ENCODE measurements around the gene MT1X.

The MT1X gene

GRCh38 chr16:56679078-56679730 lies 3.1 kb upstream of the MT1X start:
- DNase-seq (ENCODE audit: low read depth in 2 of 2): no peak

DNA sequence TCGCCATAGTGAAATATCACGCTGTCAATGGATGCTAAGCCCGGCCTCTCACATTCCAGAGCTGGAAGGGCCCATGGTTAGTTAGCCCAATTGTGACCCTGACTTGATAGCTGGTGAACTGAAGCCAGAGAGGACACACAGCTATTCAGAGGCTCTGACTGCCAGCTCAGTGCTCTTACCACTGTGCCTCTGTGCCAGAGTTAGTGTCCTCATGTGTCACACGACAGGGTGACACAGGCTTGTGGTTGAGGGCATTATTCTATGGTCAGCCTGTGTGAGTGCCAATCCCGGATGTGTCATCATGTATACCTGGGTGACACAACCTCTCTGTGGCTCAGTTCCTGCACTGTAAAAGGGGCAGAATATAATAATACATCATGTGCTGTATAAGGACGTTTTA lies 2.5 kb upstream of the MT1X start:
- DNase-seq (ENCODE audit: low read depth in 2 of 2): no peak

DNA sequence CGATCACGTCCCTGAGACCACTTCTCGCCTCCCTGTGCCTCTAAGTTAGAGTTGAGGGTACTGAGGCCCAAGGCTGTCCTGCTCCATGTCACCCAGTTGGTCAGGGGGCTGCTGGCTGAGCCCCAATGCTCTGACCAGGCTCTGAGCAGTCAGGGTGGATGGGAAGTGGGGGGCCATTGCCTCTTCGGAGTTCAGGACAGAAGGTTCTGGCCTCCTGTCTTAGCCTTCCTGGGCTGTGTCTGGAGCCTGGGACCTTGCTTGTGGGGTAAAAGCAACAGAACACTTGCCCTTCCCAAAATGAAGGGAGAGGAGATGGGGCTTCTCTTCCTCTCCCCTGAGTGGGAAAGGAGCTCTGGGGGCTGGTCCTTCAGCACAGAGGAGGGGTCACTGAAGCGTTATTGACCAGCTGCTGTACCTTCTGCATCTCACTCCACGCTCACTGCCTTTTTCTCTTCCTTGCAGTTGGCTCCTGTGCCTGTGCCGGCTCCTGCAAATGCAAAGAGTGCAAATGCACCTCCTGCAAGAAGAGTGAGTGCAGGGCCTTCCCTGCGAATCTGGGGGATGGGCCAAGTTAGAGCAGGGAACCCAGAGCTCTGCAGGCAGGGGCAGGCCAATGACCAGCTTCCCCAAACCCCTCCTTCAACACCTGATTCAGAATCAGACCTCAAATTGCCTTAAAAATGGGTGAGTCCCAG lies 580 bp downstream of the MT1X start:
- DNase-seq (ENCODE audit: low read depth in 2 of 2): no peak

DNA sequence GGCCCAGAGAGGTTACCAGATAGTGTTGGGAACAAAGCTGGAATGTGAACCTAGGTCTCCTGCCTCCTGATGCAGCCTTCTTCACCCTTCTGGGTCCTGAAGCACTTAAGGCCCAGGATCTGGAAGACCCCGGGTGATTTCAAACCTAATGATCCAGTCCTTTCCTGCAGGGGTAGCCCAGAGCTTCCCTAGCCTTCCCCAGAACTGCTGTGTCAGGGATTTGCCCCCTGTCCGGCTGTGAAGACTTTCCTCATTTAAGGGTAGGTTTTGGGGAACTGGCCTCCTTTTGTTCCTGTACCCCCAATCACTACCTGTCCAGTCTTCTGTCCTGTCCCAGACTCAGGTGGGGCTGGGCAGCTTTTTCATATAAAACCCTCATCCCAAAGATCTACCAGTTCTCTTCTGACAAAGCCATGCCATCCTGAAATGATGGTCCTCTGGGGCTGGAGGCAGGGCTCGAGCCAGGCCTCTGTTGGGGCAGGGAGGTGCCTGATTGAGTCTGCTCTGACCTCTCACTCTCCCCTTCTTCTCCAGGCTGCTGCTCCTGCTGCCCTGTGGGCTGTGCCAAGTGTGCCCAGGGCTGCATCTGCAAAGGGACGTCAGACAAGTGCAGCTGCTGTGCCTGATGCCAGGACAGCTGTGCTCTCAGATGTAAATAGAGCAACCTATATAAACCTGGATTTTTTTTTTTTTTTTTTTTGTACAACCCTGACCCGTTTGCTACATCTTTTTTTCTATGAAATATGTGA lies 1.3 kb downstream of the MT1X start:
- DNase-seq (ENCODE audit: low read depth in 2 of 2): no peak

- no peak for DNase-seq (ENCODE audit: low read depth in 2 of 2)
Measured at GRCh38 chr16:56684256-56684925, 2.1 kb downstream of the MT1X start.

DNA sequence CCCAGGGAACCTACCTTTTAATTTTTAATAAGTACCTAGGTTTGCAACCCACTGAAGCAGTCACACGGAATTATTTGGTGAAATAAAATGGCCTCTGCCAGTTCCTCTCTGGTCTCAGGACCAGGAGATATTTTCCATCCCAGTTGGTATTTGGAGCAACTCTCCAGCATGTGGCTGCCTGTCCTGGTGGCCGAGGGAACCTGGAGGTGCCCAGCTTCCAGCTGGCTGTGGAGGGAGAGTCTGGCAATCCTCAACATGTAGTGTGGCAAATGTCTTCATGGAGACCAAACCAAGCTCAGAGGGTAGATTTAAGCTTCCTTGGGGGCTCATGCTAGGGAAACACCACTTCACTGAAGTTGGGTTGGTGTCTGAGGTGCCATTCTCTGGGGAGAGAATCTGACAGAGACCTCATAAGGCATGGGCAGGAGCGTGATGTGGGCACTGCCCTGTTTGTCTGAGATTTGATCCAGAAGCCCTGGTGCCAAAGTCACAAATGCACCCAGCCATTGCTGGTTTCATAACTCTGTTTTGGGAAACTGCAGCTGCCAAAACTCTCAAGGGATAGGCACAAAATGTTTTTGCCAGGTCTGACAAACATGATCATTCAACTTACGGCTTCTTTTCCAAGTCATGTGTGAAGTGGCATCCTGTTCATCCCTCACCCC lies 2.8 kb downstream of the MT1X start:
- no peak for DNase-seq (ENCODE audit: low read depth in 2 of 2)

- no peak for DNase-seq (ENCODE audit: low read depth in 2 of 2)
Measured at GRCh38 chr16:56686758-56687157, 4.5 kb downstream of the MT1X start.

DNA sequence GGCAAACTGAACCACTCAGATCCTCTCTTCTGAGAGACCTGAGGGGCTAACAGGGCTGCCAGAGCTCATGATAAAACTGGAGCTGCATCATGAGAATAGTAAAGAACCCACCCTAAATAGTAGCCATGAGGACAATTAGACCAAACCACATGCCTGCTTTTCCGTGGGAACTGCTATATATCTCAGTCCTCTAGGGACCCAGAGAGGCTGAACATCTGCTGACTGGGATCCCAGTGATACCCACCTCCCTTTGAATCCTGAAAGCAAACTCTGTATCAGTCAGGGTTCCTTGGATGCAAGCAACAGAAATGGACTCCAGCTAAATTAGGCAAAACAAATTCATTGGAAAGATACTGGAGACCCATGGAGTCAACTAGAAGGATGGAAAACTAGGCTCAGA lies 6.5 kb downstream of the MT1X start:
- no peak for DNase-seq (ENCODE audit: low read depth in 2 of 2)

DNA sequence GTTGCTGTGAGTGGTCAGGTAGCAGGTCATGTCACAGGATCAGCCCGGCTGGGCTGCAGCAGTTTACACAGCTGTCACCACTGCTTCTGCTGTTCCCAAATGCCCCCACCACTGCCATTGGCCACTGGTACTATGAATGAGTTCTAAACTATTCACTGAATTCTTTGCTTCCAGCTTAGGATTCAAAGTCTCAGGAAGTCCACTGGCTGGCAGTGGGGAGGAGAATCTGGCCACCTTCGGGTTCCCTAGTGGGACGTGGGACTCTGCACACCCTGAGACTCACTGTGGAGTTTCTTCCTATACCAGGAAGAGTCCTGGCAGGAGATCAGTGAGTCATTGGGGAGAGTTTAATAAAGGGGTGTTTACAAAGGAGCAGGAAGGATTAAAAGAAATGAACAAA lies 6.9 kb downstream of the MT1X start:
- no peak for DNase-seq (ENCODE audit: low read depth in 2 of 2)

- no peak for DNase-seq (ENCODE audit: low read depth in 2 of 2)
Measured at GRCh38 chr16:56690420-56691122, 8.3 kb downstream of the MT1X start.

- DNase-seq (ENCODE audit: low read depth in 2 of 2): no peak
Measured at GRCh38 chr16:56691885-56692284, 9.6 kb downstream of the MT1X start.

GRCh38 chr16:56695246-56695645 lies 13.0 kb downstream of the MT1X start:
- no peak for DNase-seq (ENCODE audit: low read depth in 2 of 2)

DNA sequence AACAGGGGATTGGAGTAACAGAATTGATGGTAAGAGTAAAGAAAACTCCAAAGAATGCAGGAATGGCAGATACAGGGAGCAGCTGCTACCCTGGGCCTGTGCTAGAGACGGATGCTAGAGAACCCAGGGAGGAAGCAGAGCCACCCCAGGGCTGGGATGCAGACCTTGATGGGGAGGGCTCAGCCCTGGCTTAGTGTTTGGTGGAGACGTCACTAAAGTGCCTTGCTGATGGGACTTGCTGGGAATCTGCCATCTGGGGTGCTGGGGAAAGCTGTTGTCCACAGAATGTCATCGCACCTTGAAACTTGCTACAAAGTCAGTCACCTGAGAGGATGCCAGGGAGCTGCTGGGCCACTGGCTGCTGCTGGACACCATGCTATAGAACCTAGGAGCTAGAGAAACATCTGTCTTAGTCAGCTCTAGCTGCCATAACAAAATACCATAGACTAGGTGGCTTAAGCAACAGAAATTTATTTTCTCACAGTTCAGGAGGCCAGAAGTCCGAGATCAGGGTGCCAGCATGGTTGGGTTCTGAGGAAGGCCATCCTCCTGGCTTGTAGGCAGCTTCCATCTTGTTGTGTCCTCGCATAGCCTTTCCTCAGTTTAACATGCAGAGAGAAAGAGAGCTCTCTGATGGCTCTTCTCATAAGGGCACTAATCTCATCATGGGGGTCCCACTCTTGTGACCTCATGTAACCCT lies 15.3 kb downstream of the MT1X start:
- DNase-seq (ENCODE audit: low read depth in 2 of 2): no peak

- no peak for DNase-seq (ENCODE audit: low read depth in 2 of 2)
Measured at GRCh38 chr16:56700195-56700594, 17.9 kb downstream of the MT1X start.

DNA sequence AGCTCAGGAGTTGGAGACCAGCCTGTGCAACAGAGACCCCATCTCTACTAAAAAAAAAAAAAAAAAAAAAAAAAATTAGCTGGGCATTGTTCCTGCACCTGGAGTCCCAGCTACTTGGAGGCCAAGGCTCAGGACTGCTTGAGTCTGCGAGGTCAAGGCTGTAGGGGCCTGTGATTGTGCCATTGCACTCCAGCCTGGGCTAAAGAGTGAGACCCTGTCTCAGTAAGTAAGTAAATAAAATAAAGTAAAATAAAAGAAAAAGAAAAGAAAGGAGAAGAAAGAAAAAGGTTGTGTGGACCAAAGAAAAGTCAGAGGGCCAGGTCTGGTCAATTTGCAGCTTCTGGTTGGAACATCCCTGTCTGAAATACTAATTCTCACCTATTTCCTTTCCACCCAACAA lies 18.4 kb downstream of the MT1X start:
- DNase-seq (ENCODE audit: low read depth in 2 of 2): no peak

DNA sequence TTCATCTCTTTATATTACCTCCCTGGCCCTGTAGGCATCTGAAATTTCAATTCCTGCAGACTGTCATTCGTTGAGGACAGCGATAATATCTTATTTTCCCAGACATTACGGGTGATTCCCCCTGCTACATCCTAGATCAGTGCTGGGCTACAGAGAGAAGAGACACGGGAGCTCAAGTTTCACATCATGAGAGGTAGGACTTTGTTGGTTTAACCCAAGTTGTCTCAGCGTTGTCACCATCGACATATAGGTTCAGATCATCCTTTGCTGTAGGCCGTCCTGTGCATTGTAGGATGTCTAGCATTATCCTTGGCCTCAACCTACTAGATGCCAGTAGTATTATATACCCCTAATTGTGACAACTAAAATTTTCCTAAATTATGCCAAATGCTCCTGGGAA lies 19.3 kb downstream of the MT1X start:
- DNase-seq (ENCODE audit: low read depth in 2 of 2): no peak

GRCh38 chr16:56702836-56703235 lies 20.6 kb downstream of the MT1X start:
- DNase-seq (ENCODE audit: low read depth in 2 of 2): no peak

DNA sequence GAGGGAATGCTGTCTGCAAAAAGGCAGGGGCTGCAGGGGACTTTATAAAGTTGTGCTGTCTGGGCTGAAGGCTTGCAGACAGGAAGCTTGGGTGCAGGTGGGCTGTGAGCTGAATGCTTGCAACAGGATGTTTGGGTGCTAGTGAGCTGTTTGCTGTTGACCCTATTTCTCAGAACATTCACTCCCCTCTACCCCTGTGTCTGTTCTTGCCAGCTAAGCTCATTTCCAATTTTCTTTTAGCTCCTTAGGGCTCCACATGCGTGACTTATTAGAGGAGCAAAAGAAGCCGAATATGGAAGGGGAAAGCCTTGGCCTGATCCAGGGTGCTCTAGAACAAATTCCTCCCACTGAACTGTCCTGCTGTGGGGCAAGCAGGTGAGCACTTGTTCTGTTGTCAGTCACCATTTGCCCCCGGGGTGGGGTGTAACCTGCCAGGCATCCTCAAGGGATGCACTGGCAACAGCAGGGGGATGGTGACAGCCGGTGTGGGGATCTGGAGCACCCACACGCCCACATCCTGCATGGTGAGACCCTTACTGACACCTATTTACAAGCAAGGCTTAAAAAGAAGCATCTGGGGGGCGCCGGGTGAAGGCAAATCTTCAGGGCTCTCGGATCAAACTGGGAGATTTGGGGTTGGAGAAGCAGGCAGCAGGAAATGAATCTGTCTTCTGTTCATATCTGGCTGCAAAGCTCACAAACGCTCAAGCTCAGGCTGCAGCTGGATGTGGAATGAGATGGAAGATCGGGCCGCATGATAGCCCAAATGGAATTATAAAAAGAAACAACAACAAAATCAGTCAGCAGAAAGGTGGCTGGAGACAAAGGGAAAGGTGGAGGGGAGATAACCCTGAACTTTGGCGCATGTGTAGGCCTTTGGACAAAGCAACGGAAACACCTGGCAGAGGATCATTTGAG lies 26.5 kb downstream of the MT1X start:
- no peak for DNase-seq (ENCODE audit: low read depth in 2 of 2)

- DNase-seq (ENCODE audit: low read depth in 2 of 2): no peak
Measured at GRCh38 chr16:56709443-56710040, 27.3 kb downstream of the MT1X start.

All from stimulated activated CD4-positive, alpha-beta T cell treated with anti-CD3 and anti-CD28 coated beads, Interleukin-1b, Interleukin-23, amount 100 ng/mL, for 4 hours (primary cell).